Body of pancreas (tissue), 4 donors: ENCODE measurements around the gene SERPINA6.

ENCODE experiments used
- POLR2A ChIP-seq, 3 donors: fragments of 450-650 bp; IDR thresholded peaks; one replicate each; pipeline ENCODE4 v1.6.1; 2016; ENCODE audit warnings: antibody characterized with exemption in 3 of 3, mild to moderate bottlenecking in 2 of 3
- TF ChIP-seq, protein P1 (sequence below), 7 experiments: fragments of 450-650 bp in 4 of 7; fragments of 200-600 bp in 3 of 7; sonication (generic) in 3 of 7; IDR thresholded peaks; one replicate each; pipeline ENCODE4 v1.5.1; 2016 to 2019; ENCODE audit warnings: antibody characterized with exemption in 7 of 7

DNA sequence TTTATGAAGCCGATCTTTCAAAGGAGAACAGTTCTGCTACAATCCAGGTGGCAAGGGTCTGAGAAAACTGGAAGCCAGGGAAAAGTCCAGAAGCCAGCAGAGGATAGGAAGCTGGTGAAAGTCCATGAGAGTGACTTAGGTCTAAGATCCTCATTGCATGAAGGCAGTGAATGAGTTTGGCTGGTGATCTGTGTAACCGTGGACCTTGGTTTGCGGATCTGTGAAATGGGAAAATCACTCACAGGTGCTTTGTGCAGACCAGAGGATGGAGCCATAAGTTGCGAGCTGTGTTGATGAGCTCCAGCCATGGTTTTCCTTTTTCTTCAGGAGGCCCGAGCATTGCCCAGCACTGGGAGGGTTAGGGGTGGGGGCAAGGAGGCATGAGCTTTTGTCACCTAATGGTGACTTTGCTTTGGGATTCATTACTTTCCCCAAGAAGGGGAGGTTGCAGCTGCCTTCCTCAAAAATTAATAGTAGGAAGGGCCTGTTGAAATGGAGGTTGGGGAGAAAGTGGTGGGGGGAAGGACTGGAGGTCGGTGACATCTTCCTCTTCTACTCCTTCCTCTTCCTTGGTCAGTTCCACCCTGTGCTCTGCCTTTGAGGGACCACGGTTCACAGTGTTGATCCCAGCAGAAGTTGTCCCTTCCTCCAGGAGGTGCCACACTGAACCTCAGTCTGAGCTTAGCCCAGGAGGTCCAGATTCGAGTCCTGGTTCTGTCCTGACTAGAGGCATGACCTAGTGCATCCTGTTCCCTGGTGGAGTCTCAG, 20.3 kb upstream of the SERPINA6 start:
- TF ChIP-seq, protein P1, sequence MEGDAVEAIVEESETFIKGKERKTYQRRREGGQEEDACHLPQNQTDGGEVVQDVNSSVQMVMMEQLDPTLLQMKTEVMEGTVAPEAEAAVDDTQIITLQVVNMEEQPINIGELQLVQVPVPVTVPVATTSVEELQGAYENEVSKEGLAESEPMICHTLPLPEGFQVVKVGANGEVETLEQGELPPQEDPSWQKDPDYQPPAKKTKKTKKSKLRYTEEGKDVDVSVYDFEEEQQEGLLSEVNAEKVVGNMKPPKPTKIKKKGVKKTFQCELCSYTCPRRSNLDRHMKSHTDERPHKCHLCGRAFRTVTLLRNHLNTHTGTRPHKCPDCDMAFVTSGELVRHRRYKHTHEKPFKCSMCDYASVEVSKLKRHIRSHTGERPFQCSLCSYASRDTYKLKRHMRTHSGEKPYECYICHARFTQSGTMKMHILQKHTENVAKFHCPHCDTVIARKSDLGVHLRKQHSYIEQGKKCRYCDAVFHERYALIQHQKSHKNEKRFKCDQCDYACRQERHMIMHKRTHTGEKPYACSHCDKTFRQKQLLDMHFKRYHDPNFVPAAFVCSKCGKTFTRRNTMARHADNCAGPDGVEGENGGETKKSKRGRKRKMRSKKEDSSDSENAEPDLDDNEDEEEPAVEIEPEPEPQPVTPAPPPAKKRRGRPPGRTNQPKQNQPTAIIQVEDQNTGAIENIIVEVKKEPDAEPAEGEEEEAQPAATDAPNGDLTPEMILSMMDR (IDR thresholded peaks at IDR 0.05): no peak
- no peak for TF ChIP-seq POLR2A (IDR thresholded peaks at IDR 0.05)
